ENCODE measurements around the gene GRIK2. TPM values are rescaled to one million over a fixed set of nuclear protein-coding genes. Genes with fewer than 3 reads are reported as not detected.

The GRIK2 gene
- total RNA-seq, 1 experiment from 2014 or later = 0.70 TPM

- no peak overlapping the region for H4K8ac ChIP-seq (replicated peaks; ENCODE audit: insufficient read length, low read depth, low read length)
- no peak overlapping the region for H4K91ac ChIP-seq (ENCODE audit: insufficient read length, low read depth, low read length)
- H4K20me1 ChIP-seq (ENCODE audit: control insufficient read depth, insufficient read depth, insufficient read length) = no peaks in the 10 kb centered on the region
- no peak overlapping the region for H2AK5ac ChIP-seq (ENCODE audit: insufficient read length, low read length)
- H3K4me2 ChIP-seq (ENCODE audit: insufficient read depth, insufficient read length, low read length) = no peak overlapping the region
- H3K79me1 ChIP-seq (ENCODE audit: insufficient read depth, low read depth, low read length, poor library complexity, severe bottlenecking) = no peaks in the 10 kb centered on the region
- no peaks in the 10 kb centered on the region for H3K9me3 ChIP-seq (ENCODE audit: control insufficient read depth, low read depth, low read length)
- H3K56ac ChIP-seq (ENCODE audit: insufficient read length, low read depth, low read length) = no peak overlapping the region
- H3K79me2 ChIP-seq (ENCODE audit: insufficient read depth, low read length) = 0 out of 2 replicates have a peak, but pooled peaks cover 2% of the 10 kb centered on the region
- no peak overlapping the region for H3K14ac ChIP-seq (ENCODE audit: insufficient read depth, low read length)
- DNase-seq = no peak
- H3K9me3 Mint-ChIP-seq = no peaks in the 10 kb centered on the region
- no CpG with 5 or more reads among the region's 1 CpG for WGBS (ENCODE audit: extremely low coverage, insufficient read length, low lambda C conversion rate)
- no peak overlapping the region for H3K4me3 Mint-ChIP-seq
- no peak overlapping the region for H4K5ac ChIP-seq (ENCODE audit: insufficient read length, low read depth, low read length)
- no peaks in the 10 kb centered on the region for H3K23me2 ChIP-seq (ENCODE audit: insufficient read length, low read depth, low read length, poor library complexity, severe bottlenecking)
- H3T11ph ChIP-seq (ENCODE audit: low read length) = no peak overlapping the region
- no peak overlapping the region for H3K4ac ChIP-seq (ENCODE audit: low read depth, low read length)
- H3K27me3 Mint-ChIP-seq (ENCODE audit: low read depth) = no peaks in the 10 kb centered on the region
- no peak overlapping the region for H2AFZ ChIP-seq (ENCODE audit: low read length)
- H3K27ac ChIP-seq (ENCODE audit: insufficient read length, low read depth, low read length) = no peak overlapping the region
- no peaks in the 10 kb centered on the region for H3K4me1 Mint-ChIP-seq
- H3K36me3 Mint-ChIP-seq (ENCODE audit: insufficient read depth in 1 of 3, low read depth in 3 of 3) = no peaks in the 10 kb centered on the region
- H3K27me3 ChIP-seq (ENCODE audit: insufficient read depth, low read length) = no peaks in the 10 kb centered on the region
- peak overlapping the region in 1 of 3 experiments; percentile 3; a peak in 1 of 7 replicates for H3K27ac Mint-ChIP-seq
- no peak overlapping the region for H3K9ac ChIP-seq (ENCODE audit: extremely low read depth, insufficient read length, low read length)
- no peak overlapping the region for H2BK5ac ChIP-seq (ENCODE audit: insufficient read length, low read length)
- H3K23ac ChIP-seq (ENCODE audit: insufficient read length, low read depth, low read length) = no peak overlapping the region
- H2BK120ac ChIP-seq (ENCODE audit: low read depth, low read length, poor library complexity, severe bottlenecking) = no peak overlapping the region
- H3K4me1 ChIP-seq (ENCODE audit: insufficient read depth, low read length) = no peaks in the 10 kb centered on the region
- H2BK12ac ChIP-seq (ENCODE audit: insufficient read length, low read depth, low read length) = no peak overlapping the region
- no peak for TF ChIP-seq CTCF (conservative IDR thresholded peaks at IDR 0.05)
- H2BK15ac ChIP-seq (ENCODE audit: low read depth, low read length) = no peak overlapping the region
- no peak overlapping the region for H2BK20ac ChIP-seq (ENCODE audit: low read depth, low read length, poor library complexity, severe bottlenecking)
- H3K18ac ChIP-seq (ENCODE audit: insufficient read length, low read depth, low read length) = no peak overlapping the region
These were observed 672.8 kb downstream of the GRIK2 start for GRCh38 chr6:102066301-102066700.

Measured in H9 (cell line).